ENCODE data around the gene EYS. TPM values are rescaled to one million over a fixed set of nuclear protein-coding genes. Genes with fewer than 3 reads are reported as not detected.

The EYS gene
- total and polyA plus RNA-seq, 9 of the 15 experiments (the other 6 are each of a cell fraction or from before 2014, with no cell fraction given) = 0.03 to 0.36 (median 0.10) TPM; not detected in 2

DNA sequence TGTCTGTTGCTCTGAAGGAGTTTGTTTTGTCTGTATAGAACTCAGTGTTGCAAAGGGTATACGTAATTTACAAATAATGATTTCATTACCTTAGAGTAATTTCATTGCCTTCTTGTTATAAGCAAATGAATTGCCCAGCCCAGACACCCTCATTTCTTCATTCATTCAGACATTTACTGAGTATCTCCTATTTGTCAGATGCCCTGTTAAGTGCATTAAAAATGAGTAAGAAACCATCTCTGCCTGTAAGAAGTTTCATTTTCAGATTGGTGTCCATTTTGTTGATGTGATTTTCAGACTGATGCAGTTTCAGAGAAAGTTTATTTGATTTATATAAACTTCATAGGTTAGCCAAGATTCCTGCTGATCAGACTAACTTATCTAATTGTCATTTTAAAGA, 1642.1 kb downstream of the EYS start:
- 0% methylated on average over 1 of the region's 1 CpG for WGBS (ENCODE audit: insufficient coverage, low coverage, missing lambda C conversion rate)
- intact Hi-C loops (cut with micrococcal nuclease) = no loop called here
- BruUV-seq (replicated peaks) = no TSS peak

DNA sequence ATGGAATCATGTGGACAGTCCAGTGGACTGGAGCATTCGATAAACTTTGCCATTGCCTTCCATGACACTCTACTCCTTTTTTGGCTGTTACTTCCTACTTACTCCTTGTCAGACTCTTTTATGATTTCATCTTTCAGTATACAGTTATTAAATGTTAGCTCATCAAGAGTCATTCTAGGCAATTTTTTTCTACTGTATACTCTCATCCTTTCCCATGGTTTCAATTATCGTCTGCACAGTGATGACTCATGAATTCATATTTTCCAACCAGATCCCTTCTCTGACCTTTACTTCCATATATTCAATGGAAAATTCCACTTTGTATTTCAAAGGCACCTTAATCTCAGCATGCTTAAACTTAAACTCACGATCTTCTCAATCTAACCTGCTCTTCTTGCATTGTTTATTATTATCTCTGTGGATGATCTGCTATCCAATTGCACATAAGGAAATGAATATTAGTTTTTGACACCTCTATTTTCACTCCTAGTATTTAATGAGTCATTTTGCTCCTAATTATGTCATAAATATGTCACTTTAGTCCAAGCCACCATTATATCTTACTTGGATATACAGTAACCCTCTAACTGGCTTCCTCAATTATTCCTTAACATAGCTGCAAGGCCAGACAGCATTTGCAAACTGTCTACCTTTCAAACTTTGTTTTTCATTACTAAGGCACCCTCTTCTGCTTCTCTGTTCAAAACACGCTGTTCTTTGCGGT, 1643.9 kb downstream of the EYS start:
- Histone ChIP-seq H3K9me3 (replicated peaks; ENCODE audit: control insufficient read depth, insufficient read depth, low read depth, low read length) (no peaks in the 10 kb centered on the region), H4K20me1 (replicated peaks; ENCODE audit: control insufficient read depth, insufficient read depth, low read length) (no peaks in the 10 kb centered on the region), H3K36me3 (ENCODE audit: control insufficient read depth, insufficient read depth, low read length) (no peaks in the 10 kb centered on the region), H3K9ac (ENCODE audit: insufficient read depth in 1 of 2, low read depth in 2 of 2, low read length in 2 of 2) (no peak overlapping the region), H2AFZ (ENCODE audit: low read depth, low read length) (no peak overlapping the region), H3K4me3 (no peak overlapping the region), H3K79me2 (ENCODE audit: control insufficient read depth, insufficient read depth, low read length) (no peaks in the 10 kb centered on the region), H3K27ac (ENCODE audit: extremely low read depth, low read depth, low read length) (no peak overlapping the region), H3K4me1 (replicated peaks in 1 of 2; ENCODE audit: control insufficient read depth in 2 of 2, insufficient read depth in 2 of 2, low read length in 2 of 2) (no peaks in the 10 kb centered on the region), H3K27me3 (ENCODE audit: control insufficient read depth in 2 of 2, insufficient read depth in 2 of 2, low read length in 2 of 2) (no peaks in the 10 kb centered on the region), H3K4me2 (ENCODE audit: insufficient read depth, low read length) (no peak overlapping the region), H3K9me1 (ENCODE audit: control insufficient read depth, insufficient read depth, low read length) (no peaks in the 10 kb centered on the region)
- POLR2A ChIA-PET = no interaction called here
- ATAC-seq = no peak
- DNase-seq (ENCODE audit: extremely low read depth in 1 of 4, low spot score in 3 of 4) = no peak
- intact Hi-C loops (cut with micrococcal nuclease) (no loop called here), in situ Hi-C loops (cut with MboI) (no loop called here)
- no peak for FAIRE-seq
- CTCF ChIA-PET (ENCODE audit: low intra/inter-chr PET ratio) = no interaction called here
- BruUV-seq (replicated peaks) = no TSS peak
- WGBS (ENCODE audit: insufficient coverage, low coverage, missing lambda C conversion rate) = 2% methylated on average over 5 of the region's 5 CpGs
- TF ChIP-seq ZNF561 (CRISPR knock-in tag; conservative IDR thresholded peaks at IDR 0.05) (no peak), TCF7 (IDR thresholded peaks at IDR 0.05; ENCODE audit: borderline replicate concordance) (no peak), TAF7 (tag; IDR thresholded peaks at IDR 0.05) (no peak), TBP (optimal IDR thresholded peaks at IDR 0.05; ENCODE audit: low read depth, low read length) (no peak), TEAD1 (CRISPR knock-in tag; IDR thresholded peaks at IDR 0.05) (no peak), GABPA (tag; conservative IDR thresholded peaks at IDR 0.05; ENCODE audit: low read depth) (no peak), ZNF695 (CRISPR knock-in tag; IDR thresholded peaks at IDR 0.05) (no peak), SRSF1 (IDR thresholded peaks at IDR 0.05; ENCODE audit: low read depth, low read length) (no peak), GTF2E2 (tag; IDR thresholded peaks at IDR 0.05) (no peak), SIN3B (IDR thresholded peaks at IDR 0.05; ENCODE audit: low read depth) (no peak), PCBP1 (IDR thresholded peaks at IDR 0.05; ENCODE audit: low read depth, low read length, poor library complexity, severe bottlenecking) (no peak)
- TF ChIP-seq, protein P1, sequence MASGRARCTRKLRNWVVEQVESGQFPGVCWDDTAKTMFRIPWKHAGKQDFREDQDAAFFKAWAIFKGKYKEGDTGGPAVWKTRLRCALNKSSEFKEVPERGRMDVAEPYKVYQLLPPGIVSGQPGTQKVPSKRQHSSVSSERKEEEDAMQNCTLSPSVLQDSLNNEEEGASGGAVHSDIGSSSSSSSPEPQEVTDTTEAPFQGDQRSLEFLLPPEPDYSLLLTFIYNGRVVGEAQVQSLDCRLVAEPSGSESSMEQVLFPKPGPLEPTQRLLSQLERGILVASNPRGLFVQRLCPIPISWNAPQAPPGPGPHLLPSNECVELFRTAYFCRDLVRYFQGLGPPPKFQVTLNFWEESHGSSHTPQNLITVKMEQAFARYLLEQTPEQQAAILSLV (tag; IDR thresholded peaks at IDR 0.05) = no peak
- TF ChIP-seq, protein P2, sequence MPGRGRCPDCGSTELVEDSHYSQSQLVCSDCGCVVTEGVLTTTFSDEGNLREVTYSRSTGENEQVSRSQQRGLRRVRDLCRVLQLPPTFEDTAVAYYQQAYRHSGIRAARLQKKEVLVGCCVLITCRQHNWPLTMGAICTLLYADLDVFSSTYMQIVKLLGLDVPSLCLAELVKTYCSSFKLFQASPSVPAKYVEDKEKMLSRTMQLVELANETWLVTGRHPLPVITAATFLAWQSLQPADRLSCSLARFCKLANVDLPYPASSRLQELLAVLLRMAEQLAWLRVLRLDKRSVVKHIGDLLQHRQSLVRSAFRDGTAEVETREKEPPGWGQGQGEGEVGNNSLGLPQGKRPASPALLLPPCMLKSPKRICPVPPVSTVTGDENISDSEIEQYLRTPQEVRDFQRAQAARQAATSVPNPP (IDR thresholded peaks at IDR 0.05; ENCODE audit: borderline replicate concordance, insufficient read depth, insufficient read length) = no peak

More for the DNA sequence above, 1642.1 kb downstream of the EYS start:
- H3K4me3 ChIP-seq = no peak overlapping the region
- no peaks in the 10 kb centered on the region for H3K9me3 ChIP-seq (replicated peaks; ENCODE audit: control insufficient read depth, insufficient read depth, low read depth, low read length)
- H3K27ac ChIP-seq (ENCODE audit: extremely low read depth, low read depth, low read length) = no peak overlapping the region
- no peaks in the 10 kb centered on the region for H4K20me1 ChIP-seq (replicated peaks; ENCODE audit: control insufficient read depth, insufficient read depth, low read length)
- in situ Hi-C loops (cut with MboI) = no loop called here
- no peaks in the 10 kb centered on the region for H3K36me3 ChIP-seq (ENCODE audit: control insufficient read depth, insufficient read depth, low read length)
- no peaks in the 10 kb centered on the region for H3K79me2 ChIP-seq (ENCODE audit: control insufficient read depth, insufficient read depth, low read length)
- H3K27me3 ChIP-seq (ENCODE audit: control insufficient read depth in 2 of 2, insufficient read depth in 2 of 2, low read length in 2 of 2) = no peaks in the 10 kb centered on the region
- ChIA-PET POLR2A (no interaction called here), CTCF (ENCODE audit: low intra/inter-chr PET ratio) (no interaction called here)
- TF ChIP-seq HDAC8 (tag; IDR thresholded peaks at IDR 0.05) (no peak), JUN (IDR thresholded peaks at IDR 0.05; ENCODE audit: borderline replicate concordance, low read depth, low read length) (no peak), JUN (CRISPR knock-in tag; IDR thresholded peaks at IDR 0.05; ENCODE audit: borderline replicate concordance) (no peak), ADNP (tag; IDR thresholded peaks at IDR 0.05) (no peak), HDAC2 (IDR thresholded peaks at IDR 0.05) (no peak), HMG20A (CRISPR knock-in tag; conservative IDR thresholded peaks at IDR 0.05) (no peak)
- FAIRE-seq (no peak), ATAC-seq (no peak), DNase-seq (ENCODE audit: extremely low read depth in 1 of 4, low spot score in 3 of 4) (no peak)
- H3K4me2 ChIP-seq (ENCODE audit: insufficient read depth, low read length) = no peak overlapping the region
- H3K4me1 ChIP-seq (replicated peaks in 1 of 2; ENCODE audit: control insufficient read depth in 2 of 2, insufficient read depth in 2 of 2, low read length in 2 of 2) = no peaks in the 10 kb centered on the region
- H3K9me1 ChIP-seq (ENCODE audit: control insufficient read depth, insufficient read depth, low read length) = no peaks in the 10 kb centered on the region
- no peak overlapping the region for H2AFZ ChIP-seq (ENCODE audit: low read depth, low read length)
- no peak overlapping the region for H3K9ac ChIP-seq (ENCODE audit: insufficient read depth in 1 of 2, low read depth in 2 of 2, low read length in 2 of 2)
